H1 (cell line): ENCODE results near the gene PEX14. TPM values are rescaled to one million over a fixed set of nuclear protein-coding genes. Genes with fewer than 3 reads are reported as not detected.

ENCODE experiments used
- CTCF ChIA-PET: fragments of 300-600 bp; sonication (Branson Sonifier 250); formaldehyde crosslinking; loops from one replicate; lab custom pipeline; 2021; ENCODE audit not compliant: partially characterized antibody; lab: Charles Lee
- POLR2A ChIA-PET: fragments of 300-600 bp; sonication (Branson Sonifier 250); formaldehyde crosslinking; loops from one replicate; lab custom pipeline; 2021; ENCODE audit warnings: inconsistent platforms; ENCODE audit not compliant: partially characterized antibody; lab: Charles Lee
- DNase-seq, 2 experiments: peaks; one replicate each; pipeline versions ENCODE4 v3.0.0 to v3.0.0-alpha.2; 2010 to 2022; ENCODE audit warnings: low spot score in 2 of 2, low read depth in 1 of 2, mixed read lengths in 1 of 2
- FAIRE-seq: peaks from 2 replicates; lab custom pipeline; 2011; peaks lifted over from hg19 to GRCh38; lab: Jason Lieb, UNC
- H2AFZ ChIP-seq: 2 replicates; pipeline ENCODE4 v1.8.1; 2012; ENCODE audit warnings: low read length, inconsistent platforms
- H2AK5ac ChIP-seq: 2 replicates; pipeline ENCODE4 v1.6.1; 2013; ENCODE audit warnings: low read depth, low read length
- H2BK120ac ChIP-seq: replicated peaks from 2 replicates; pipeline ENCODE3; 2013; ENCODE audit warnings: low read depth, low read length, inconsistent platforms
- H2BK12ac ChIP-seq: 2 replicates; pipeline ENCODE4 v1.6.1; 2013; ENCODE audit warnings: low read depth, low read length
- H2BK15ac ChIP-seq: 2 replicates; pipeline ENCODE4 v1.6.1; 2013; ENCODE audit warnings: low read length
- H2BK20ac ChIP-seq: 2 replicates; pipeline ENCODE4 v1.6.1; 2013; ENCODE audit warnings: low read length
- H2BK5ac ChIP-seq: 2 replicates; pipeline ENCODE4 v1.6.1; 2013; ENCODE audit warnings: low read depth, low read length
- H3K14ac ChIP-seq: 2 replicates; pipeline ENCODE4 v1.6.1; 2013; ENCODE audit warnings: inconsistent platforms; ENCODE audit not compliant: insufficient read length
- H3K18ac ChIP-seq: 2 replicates; pipeline ENCODE4 v1.6.1; 2013; ENCODE audit warnings: low read length; ENCODE audit errors: extremely low read depth
- H3K23ac ChIP-seq: 2 replicates; pipeline ENCODE4 v1.6.1; 2013; ENCODE audit warnings: inconsistent platforms; ENCODE audit not compliant: insufficient read length
- H3K23me2 ChIP-seq: 2 replicates; pipeline ENCODE4 v1.6.1; 2013; ENCODE audit warnings: low read depth, low read length
- H3K27ac ChIP-seq: 2 replicates; pipeline ENCODE4 v1.6.1; 2011; ENCODE audit warnings: low read depth, low read length, inconsistent platforms
- H3K27me3 ChIP-seq, 4 experiments: replicated peaks in 1 of 4; 1 replicate in 1 of 4; 2 replicates in 3 of 4; pipeline versions ENCODE4 v1.6.1 to v1.8.1; 2011 to 2013; ENCODE audit warnings: low read length in 3 of 4, mild to moderate bottlenecking in 3 of 4, inconsistent platforms in 2 of 4, mixed read lengths in 2 of 4, moderate library complexity in 1 of 4; ENCODE audit not compliant: control insufficient read depth in 3 of 4, insufficient read depth in 3 of 4; ENCODE audit errors: extremely low read depth in 1 of 4
- H3K36me3 ChIP-seq, 4 experiments: 2 replicates each; pipeline versions ENCODE4 v1.6.1 to v1.8.1; 2011 to 2013; ENCODE audit warnings: mild to moderate bottlenecking in 4 of 4, low read length in 3 of 4, moderate library complexity in 2 of 4, control low read depth in 1 of 4, inconsistent platforms in 1 of 4; ENCODE audit not compliant: insufficient read depth in 4 of 4, control insufficient read depth in 2 of 4
- H3K4ac ChIP-seq: replicated peaks from 2 replicates; pipeline ENCODE3; 2013; ENCODE audit warnings: low read length, low read depth, mixed read lengths, inconsistent platforms; ENCODE audit not compliant: insufficient read length
- H3K4me1 ChIP-seq, 4 experiments: replicated peaks in 1 of 4; 1 replicate in 1 of 4; 2 replicates in 3 of 4; pipeline versions ENCODE4 v1.6.1 to v1.8.1; 2011 to 2013; ENCODE audit warnings: low read length in 3 of 4, inconsistent platforms in 2 of 4, mixed read lengths in 1 of 4; ENCODE audit not compliant: insufficient read depth in 4 of 4, control insufficient read depth in 3 of 4
- H3K4me2 ChIP-seq, 2 experiments: 2 replicates each; pipeline versions ENCODE4 v1.6.1 to v1.8.1; 2011 to 2013; ENCODE audit warnings: low read depth in 2 of 2, low read length in 2 of 2, control low read depth in 1 of 2, inconsistent platforms in 1 of 2, mild to moderate bottlenecking in 1 of 2; ENCODE audit not compliant: insufficient read depth in 1 of 2
- H3K4me3 ChIP-seq, 4 experiments: fragments of 200-600, 300-600 bp in 1 of 4; sonication (generic), shearing (Covaris generic), sonication (Bioruptor Twin) in 1 of 4; 2 replicates each; pipeline versions ENCODE4 v1.5.1 to v1.8.1; 2011 to 2016; ENCODE audit warnings: low read length in 4 of 4, low read depth in 3 of 4, control low read depth in 2 of 4, inconsistent platforms in 2 of 4, mild to moderate bottlenecking in 2 of 4, mixed read lengths in 1 of 4, moderate library complexity in 1 of 4; ENCODE audit not compliant: insufficient read depth in 2 of 4; ENCODE audit errors: extremely low read depth in 1 of 4
- H3K56ac ChIP-seq: replicated peaks from 2 replicates; pipeline ENCODE3; 2013; ENCODE audit warnings: low read depth, mild to moderate bottlenecking, mixed read lengths, low read length, inconsistent platforms; ENCODE audit not compliant: insufficient read length
- H3K79me1 ChIP-seq: 2 replicates; pipeline ENCODE4 v1.6.1; 2013; ENCODE audit warnings: low read depth, low read length, control low read depth
- H3K79me2 ChIP-seq, 2 experiments: 2 replicates each; pipeline versions ENCODE4 v1.6.1 to v1.8.1; 2012 to 2013; ENCODE audit warnings: low read length in 2 of 2, mild to moderate bottlenecking in 2 of 2, inconsistent platforms in 1 of 2; ENCODE audit not compliant: insufficient read depth in 2 of 2, control insufficient read depth in 1 of 2
- H3K9ac ChIP-seq, 4 experiments: replicated peaks in 1 of 4; 1 replicate in 1 of 4; 2 replicates in 3 of 4; pipeline versions ENCODE4 v1.6.1 to v1.8.1; 2011 to 2013; ENCODE audit warnings: low read depth in 3 of 4, low read length in 3 of 4, control low read depth in 2 of 4, mild to moderate bottlenecking in 2 of 4, moderate library complexity in 2 of 4, inconsistent platforms in 1 of 4; ENCODE audit errors: extremely low read depth in 1 of 4
- H3K9me3 ChIP-seq, 2 experiments: 2 replicates each; pipeline versions ENCODE4 v1.6.1 to v1.8.1; 2012 to 2013; ENCODE audit warnings: mild to moderate bottlenecking in 2 of 2, moderate library complexity in 2 of 2, control low read depth in 1 of 2, inconsistent platforms in 1 of 2, low read depth in 1 of 2, low read length in 1 of 2, mixed read lengths in 1 of 2; ENCODE audit not compliant: insufficient read depth in 2 of 2
- H4K20me1 ChIP-seq, 2 experiments: replicated peaks in 1 of 2; 2 replicates each; pipeline versions ENCODE3 to v1.8.1; 2011 to 2013; ENCODE audit warnings: inconsistent platforms in 2 of 2, low read length in 2 of 2, mild to moderate bottlenecking in 1 of 2; ENCODE audit not compliant: insufficient read depth in 2 of 2, control insufficient read depth in 1 of 2
- H4K5ac ChIP-seq: 2 replicates; pipeline ENCODE4 v1.6.1; 2013; ENCODE audit warnings: low read length, low read depth, mixed read lengths, inconsistent platforms; ENCODE audit not compliant: insufficient read length
- H4K8ac ChIP-seq: 2 replicates; pipeline ENCODE4 v1.8.0; 2013; ENCODE audit warnings: mild to moderate bottlenecking, moderate library complexity, low read length, inconsistent platforms; ENCODE audit not compliant: insufficient read depth; ENCODE audit errors: extremely low read depth
- H4K91ac ChIP-seq: replicated peaks from 2 replicates; pipeline ENCODE3; 2013; ENCODE audit warnings: low read length, mixed read lengths, inconsistent platforms; ENCODE audit not compliant: insufficient read length
- BACH1 ChIP-seq: IDR thresholded peaks from 2 replicates; pipeline ENCODE4 v1.6.1; 2012; ENCODE audit warnings: low read length, improper control_type of control experiment
- CTBP2 ChIP-seq: IDR thresholded peaks from 2 replicates; pipeline ENCODE4 v1.7.0; 2011; ENCODE audit warnings: borderline replicate concordance, mild to moderate bottlenecking, moderate library complexity, mixed read lengths, low read length; ENCODE audit not compliant: insufficient read depth, insufficient read length
- EGR1 ChIP-seq: IDR thresholded peaks from 2 replicates; pipeline ENCODE4 v1.6.1; 2011; ENCODE audit warnings: low read depth, low read length, borderline replicate concordance
- EZH2 ChIP-seq: fragments of 200-600 bp; sonication (generic); IDR thresholded peaks from 2 replicates; pipeline ENCODE4 v1.7.1; 2012; ENCODE audit warnings: low read depth, mild to moderate bottlenecking, moderate library complexity, low read length, inconsistent platforms; ENCODE audit not compliant: severe bottlenecking
- GABPA ChIP-seq: IDR thresholded peaks from 2 replicates; pipeline ENCODE4 v1.6.1; 2011; ENCODE audit warnings: mild to moderate bottlenecking, low read length, moderate library complexity, borderline replicate concordance; ENCODE audit not compliant: insufficient read depth
- HDAC6 ChIP-seq: IDR thresholded peaks from one replicate; pipeline ENCODE4 v1.7.1; 2012; ENCODE audit warnings: low read depth, mild to moderate bottlenecking, inconsistent platforms, low read length, moderate library complexity
- MAFK ChIP-seq: IDR thresholded peaks from 2 replicates; pipeline ENCODE4 v1.6.1; 2012; ENCODE audit warnings: low read depth, mild to moderate bottlenecking, improper control_type of control experiment, low read length
- POLR2AphosphoS5 ChIP-seq: IDR thresholded peaks from 2 replicates; pipeline ENCODE4 v1.6.1; 2011; ENCODE audit warnings: low read depth, low read length
- SP2 ChIP-seq: IDR thresholded peaks from 2 replicates; pipeline ENCODE4 v1.6.1; 2012; ENCODE audit warnings: mild to moderate bottlenecking, low read length, inconsistent platforms
- SRF ChIP-seq: IDR thresholded peaks from 2 replicates; pipeline ENCODE4 v1.6.1; 2011; ENCODE audit warnings: mild to moderate bottlenecking, low read depth, low read length, moderate library complexity
- TBP ChIP-seq: IDR thresholded peaks from 2 replicates; pipeline ENCODE4 v1.6.1; 2011; ENCODE audit warnings: low read depth, low read length, improper control_type of control experiment
- TEAD4 ChIP-seq: IDR thresholded peaks from 2 replicates; pipeline ENCODE4 v1.6.1; 2012; ENCODE audit warnings: low read depth, low read length, inconsistent platforms, mixed read lengths
- WGBS, 2 experiments: shearing (Covaris generic) in 1 of 2; methylation state at CpG; one replicate each; pipeline versions ENCODE4 v1.1.6 to v1.1.7; 2013 to 2015; ENCODE audit warnings: low lambda C conversion rate in 2 of 2, mixed read lengths in 2 of 2, inconsistent platforms in 1 of 2, low coverage in 1 of 2, missing lambda C conversion rate in 1 of 2; ENCODE audit not compliant: insufficient replicate concordance in 2 of 2, insufficient coverage in 1 of 2, insufficient read length in 1 of 2; ENCODE audit errors: extremely low coverage in 1 of 2, missing lambda C conversion rate in 1 of 2; 5-methylcytosine and 5-hydroxymethylcytosine counted together
- polyA plus RNA-seq, 7 experiments: library from polyadenylated mRNA; depleted of rRNA in 3 of 7; stranded (reverse) in 5 of 7; unstranded in 2 of 7; fragments of >200 nt in 5 of 7; fragments of 200-250 nt in 2 of 7; gene quantifications; 1 replicate in 5 of 7; 2 replicates in 1 of 7; 4 replicates in 1 of 7; pipeline versions ENCODE4 v1.2.1 to v1.2.3, GENCODE V29; 2011 to 2013; ENCODE audit warnings: missing spikeins in 2 of 7, mixed read lengths in 2 of 7
- total RNA-seq: library from RNA; stranded (reverse); fragmentation: NEBNext Ultra II Directional; extraction: Animal tissue kit (Norgen Biotek cat#: 25700); gene quantifications from 2 replicates; pipeline ENCODE4 v1.2.1, GENCODE V29; 2021
- TF ChIP-seq, protein P1 (sequence below): IDR thresholded peaks from 2 replicates; pipeline ENCODE4 v1.6.1; 2012; ENCODE audit warnings: inconsistent platforms

The PEX14 gene
- total and polyA plus RNA-seq, 2 of the 8 experiments (the other 6 are each of a cell fraction or from before 2014, with no cell fraction given) = 13.0 to 19.8 TPM

DNA sequence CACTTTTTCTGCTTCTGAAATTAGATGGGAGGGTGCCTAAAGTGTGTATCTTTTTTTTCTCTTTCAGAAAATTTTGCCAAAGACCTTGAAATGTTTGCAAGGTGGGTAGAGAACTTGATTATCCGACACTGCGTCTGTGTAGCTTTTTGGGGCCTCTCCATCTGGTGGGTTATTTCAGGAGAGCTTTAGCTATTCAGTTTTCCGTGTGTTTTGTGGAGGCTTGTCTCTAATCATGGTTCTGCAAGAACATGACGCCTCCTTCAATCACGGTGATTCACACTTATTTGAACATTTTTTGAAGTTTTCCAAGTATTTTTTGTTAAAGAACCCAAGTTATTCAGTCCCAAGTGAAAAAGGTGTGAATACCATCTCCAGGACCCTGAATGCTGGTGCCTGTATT is 40.2 kb upstream of the PEX14 start:
- Histone ChIP-seq H2AFZ (no peak overlapping the region), H3K27me3 (no peaks in the 10 kb centered on the region), H3K56ac (no peak overlapping the region), H4K8ac (no peak overlapping the region), H3K27ac (no peak overlapping the region), H2BK120ac (no peak overlapping the region), H3K36me3 (no peaks in the 10 kb centered on the region), H4K5ac (no peak overlapping the region), H3K4ac (no peak overlapping the region), H3K9ac (no peak overlapping the region), H2BK5ac (no peak overlapping the region), H3K4me2 (no peak overlapping the region), H3K4me1 (peaks cover 0 to 5% (median under 1%) of the 10 kb centered on the region in 4 experiments; a peak in 4 of 7 replicates), H3K23me2 (peaks cover 9% of the 10 kb centered on the region), H3K23ac (no peak overlapping the region), H2BK15ac (no peak overlapping the region), H4K91ac (no peak overlapping the region), H2BK12ac (no peak overlapping the region), H3K18ac (no peak overlapping the region), H3K14ac (no peak overlapping the region), H3K79me2 (no peaks in the 10 kb centered on the region), H3K4me3 (no peak overlapping the region), H3K9me3 (no peaks in the 10 kb centered on the region), H2AK5ac (no peak overlapping the region), H3K79me1 (no peaks in the 10 kb centered on the region; the same call in 1 of the 2 replicates), H2BK20ac (no peak overlapping the region), H4K20me1 (no peaks in the 10 kb centered on the region)
- WGBS, 2 experiments = 98% methylated on average over 5 of the region's 5 CpGs; no CpG with 5 or more reads in 1 of the 2 experiments
- FAIRE-seq = no peak
- DNase-seq = no peak
- CTCF ChIA-PET = interaction anchor here (1.3 to 10.9 kb wide), 3 partner anchors 28 to 73 kb away, joined by 4 to 132 read pairs (median 5); no protein-coding TSS in a partner anchor
- POLR2A ChIA-PET = interaction anchor here (0.8 to 1.7 kb wide), 5 partner anchors 10 to 37 kb away, joined by 3 to 8 read pairs (median 4); partner anchors contain the start of genes CORT and DFFA
- no peak for TF ChIP-seq SP2
- no peak for TF ChIP-seq GABPA
- TF ChIP-seq EZH2 = no peak
- no peak for TF ChIP-seq SRF
- no peak for TF ChIP-seq MAFK
- no peak for TF ChIP-seq TBP
- no peak for TF ChIP-seq CTBP2
- TF ChIP-seq BACH1 = no peak
- TF ChIP-seq, protein P1, sequence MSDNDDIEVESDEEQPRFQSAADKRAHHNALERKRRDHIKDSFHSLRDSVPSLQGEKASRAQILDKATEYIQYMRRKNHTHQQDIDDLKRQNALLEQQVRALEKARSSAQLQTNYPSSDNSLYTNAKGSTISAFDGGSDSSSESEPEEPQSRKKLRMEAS = no peak
- TF ChIP-seq POLR2AphosphoS5 = no peak
- TF ChIP-seq EGR1 = no peak
- no peak for TF ChIP-seq TEAD4
- TF ChIP-seq HDAC6 = no peak
